Measurements from ENCODE around the gene DCDC2C.
"Not testable (repeated sequence)": the region's sequence is repeated elsewhere in the genome, so short reads cannot be mapped to it uniquely, and the experiment has no call there.

Gene DCDC2C

DNA sequence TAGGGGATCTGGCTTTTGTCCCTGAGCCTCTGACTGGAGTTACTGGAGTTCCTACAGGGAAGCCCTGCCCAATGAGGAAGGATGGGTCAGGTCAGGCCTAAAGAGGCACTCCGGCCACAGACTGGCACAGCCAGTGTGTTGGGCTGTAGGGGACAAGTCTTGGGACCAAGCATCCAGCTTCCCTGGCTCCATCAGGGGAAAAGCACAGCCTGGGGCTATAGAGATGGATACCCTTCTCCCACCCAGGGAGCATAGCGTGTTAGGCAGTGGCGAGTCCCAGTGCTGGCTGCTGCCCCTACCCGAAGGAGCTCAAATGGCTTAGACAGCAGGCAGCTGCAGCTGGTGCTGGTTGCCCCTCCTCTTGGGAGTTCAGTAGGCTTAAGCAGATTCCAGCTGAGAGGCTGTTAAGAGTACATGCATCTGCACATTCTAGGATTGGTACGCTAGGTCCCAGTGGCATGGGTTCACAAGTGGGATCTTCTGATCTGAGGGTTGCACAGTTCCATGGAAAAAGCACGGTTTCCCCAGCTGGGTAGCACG is 111.4 kb downstream of the DCDC2C start:
- DNase-seq (ENCODE audit: extremely low read depth in 1 of 2, low read depth in 1 of 2): no peak

DNA sequence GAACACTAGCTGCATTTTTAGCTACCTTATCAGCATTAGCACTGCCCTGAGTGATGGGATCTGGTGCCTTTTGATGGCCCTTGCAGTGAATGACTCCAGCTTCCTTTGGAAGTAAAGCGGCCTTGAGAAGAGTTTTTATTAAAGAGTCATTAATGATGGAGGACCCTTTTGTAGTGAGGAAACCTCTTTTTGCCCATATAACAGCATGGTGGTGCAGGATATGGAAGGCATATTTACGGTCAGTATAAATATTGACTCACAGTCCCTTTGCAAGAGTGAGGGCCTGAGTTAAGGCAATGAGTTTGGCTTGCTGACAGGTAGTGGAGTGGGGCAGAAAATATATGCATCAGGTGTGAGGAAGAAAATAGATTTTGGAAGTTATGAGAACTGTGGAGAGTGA is 113.8 kb downstream of the DCDC2C start:
- not testable (repeated sequence) for DNase-seq (ENCODE audit: extremely low read depth in 1 of 2, low read depth in 1 of 2)

DNA sequence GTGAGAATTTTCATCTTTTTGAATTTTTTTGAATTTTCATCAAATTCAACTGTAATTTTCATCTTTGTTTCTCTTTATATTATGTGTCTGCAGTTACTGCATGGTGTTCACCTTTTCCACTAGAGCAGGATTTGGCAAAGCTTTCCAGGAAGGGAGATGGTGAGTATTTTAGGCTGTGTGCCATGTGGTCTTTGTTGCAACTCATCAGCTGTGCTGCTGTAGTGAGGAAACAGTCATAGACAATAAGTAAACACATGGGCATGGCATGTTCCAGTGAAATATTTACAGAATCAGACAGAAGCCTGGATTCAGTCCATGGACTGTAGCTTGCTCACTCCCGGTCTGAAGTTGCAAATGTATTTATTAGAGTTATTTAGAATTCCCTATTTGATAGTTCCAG is 120.4 kb downstream of the DCDC2C start:
- no peak for DNase-seq (ENCODE audit: extremely low read depth in 1 of 2, low read depth in 1 of 2)

DNA sequence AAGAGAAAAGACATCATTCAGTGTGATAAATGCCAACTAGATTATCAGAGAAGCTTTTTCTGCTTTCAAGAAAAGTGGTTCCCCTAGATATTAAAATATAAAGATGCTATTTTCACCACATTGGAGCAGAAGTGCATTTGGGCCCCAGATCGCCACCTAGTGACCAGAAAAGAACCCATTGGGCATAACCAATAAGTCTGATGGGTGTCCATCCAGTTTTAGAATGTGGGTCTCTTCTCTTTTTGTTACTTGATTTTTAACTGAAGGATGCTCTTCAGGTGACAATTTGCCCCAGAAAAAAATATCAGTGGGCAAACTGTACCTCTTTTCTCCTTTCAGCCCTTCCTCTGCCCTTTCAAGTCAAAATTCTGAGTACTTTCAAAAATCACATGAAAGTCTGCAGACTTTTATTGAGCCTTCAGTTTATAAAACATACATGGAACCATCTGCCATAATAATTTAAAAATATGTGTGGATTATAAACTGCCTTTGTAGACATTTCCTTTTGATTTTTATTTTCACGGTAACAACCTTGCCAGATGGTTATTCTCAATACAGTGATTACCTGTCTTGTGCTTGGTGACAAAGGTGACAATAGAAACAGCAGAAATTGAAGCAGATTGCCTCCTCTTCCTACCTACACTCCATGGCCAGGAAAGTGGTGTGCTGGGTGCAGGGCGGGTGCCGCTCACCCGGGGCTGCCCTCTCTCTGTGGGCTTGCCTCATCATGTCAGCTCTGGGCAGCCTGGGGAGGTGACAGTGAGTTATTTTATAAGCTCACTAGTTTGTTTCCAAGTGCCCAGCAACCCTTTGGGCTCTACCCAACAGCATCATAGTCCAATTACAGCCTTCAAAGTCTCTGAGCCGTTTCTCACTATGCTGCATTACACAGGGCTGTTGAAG is 124.5 kb downstream of the DCDC2C start:
- no peak for DNase-seq (ENCODE audit: extremely low read depth in 1 of 2, low read depth in 1 of 2)

DNA sequence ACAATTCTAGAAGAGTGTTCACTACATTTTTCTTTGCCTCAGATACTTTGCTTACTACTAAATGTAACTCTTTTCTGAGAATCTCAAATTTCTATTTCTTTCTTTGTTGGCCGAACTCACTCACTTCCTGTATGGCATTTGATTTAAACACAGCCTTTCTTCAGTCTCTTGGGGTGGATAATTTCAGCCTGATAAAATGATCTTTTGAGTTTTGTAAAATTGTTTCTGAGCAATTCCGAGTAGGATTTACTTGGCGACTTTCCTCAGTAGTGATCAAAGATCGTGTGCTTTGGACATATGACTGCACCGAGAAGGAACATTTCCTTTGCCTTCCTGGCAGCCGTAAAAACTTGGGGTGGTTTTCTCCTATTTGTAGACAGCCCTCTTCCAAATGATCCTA is 127.4 kb downstream of the DCDC2C start:
- no peak for DNase-seq (ENCODE audit: extremely low read depth in 1 of 2, low read depth in 1 of 2)

DNA sequence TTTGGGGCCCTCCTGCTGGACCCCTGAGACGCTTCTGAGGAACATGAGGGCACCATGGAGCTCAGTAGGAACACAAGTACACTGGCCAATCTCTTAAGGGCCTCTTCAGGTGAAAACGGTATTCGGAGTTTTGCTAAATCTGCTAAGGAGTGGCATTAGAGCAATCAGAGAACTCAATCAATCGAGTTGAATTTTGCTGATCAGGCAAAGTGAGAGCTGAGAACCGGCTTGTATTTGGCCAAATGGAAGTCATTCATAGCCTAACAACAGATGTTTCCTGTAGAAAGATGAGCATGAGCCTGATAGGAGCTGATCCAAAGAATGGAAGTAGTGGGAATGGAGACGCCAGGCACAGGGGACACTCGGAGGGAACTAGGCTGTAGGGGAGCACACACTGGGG is 133.7 kb downstream of the DCDC2C start:
- DNase-seq (ENCODE audit: extremely low read depth in 1 of 2, low read depth in 1 of 2): no peak

- no peak for DNase-seq (ENCODE audit: extremely low read depth in 1 of 2, low read depth in 1 of 2)
These were observed 135.0 kb downstream of the DCDC2C start for GRCh38 chr2:3838348-3838747.

DNA sequence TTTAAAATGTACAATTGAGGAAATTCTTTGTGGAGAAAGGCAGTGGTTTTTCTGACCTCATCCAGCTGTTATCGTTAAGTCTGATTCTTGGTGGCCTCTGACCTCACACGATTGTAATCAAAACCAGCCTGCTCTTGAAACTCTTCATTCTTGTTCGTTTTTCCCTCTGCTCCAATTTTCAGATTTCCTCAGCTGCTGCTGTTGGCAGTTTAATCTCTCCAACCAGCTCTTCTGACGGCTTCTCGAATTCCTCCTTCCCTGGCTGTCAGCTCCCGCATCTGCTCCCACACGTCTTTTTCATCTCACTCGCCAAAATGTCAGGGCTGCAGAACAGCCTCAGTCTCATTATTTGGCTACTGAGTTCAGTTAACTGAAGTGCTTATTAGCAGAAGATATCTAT is 136.1 kb downstream of the DCDC2C start:
- no peak for DNase-seq (ENCODE audit: extremely low read depth in 1 of 2, low read depth in 1 of 2)

DNA sequence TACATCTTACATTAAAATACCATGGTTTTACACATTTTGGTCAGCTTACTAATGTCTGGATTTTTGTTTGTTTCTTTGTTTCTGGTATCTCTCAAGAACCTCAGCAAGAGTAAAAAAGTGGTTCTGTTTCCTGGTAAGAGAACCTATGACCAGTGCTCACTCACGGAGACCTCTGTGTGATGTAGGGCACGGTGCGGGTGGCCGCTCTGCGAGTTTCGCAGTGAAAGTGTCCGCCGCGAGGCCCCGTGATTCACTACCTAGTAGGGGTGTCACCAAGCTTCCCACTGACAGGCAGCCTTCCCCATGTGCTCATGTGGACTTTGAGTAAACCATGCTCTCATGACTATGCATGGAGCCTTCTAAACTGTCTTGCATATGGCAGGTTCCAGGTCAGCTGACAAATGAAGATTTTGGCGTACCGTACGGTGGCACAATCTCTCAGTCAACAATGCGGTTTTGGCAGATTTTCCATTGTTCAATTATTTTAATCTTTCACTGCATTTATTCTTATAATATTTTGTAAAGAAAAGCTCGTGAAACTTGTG is 137.3 kb downstream of the DCDC2C start:
- DNase-seq (ENCODE audit: extremely low read depth in 1 of 2, low read depth in 1 of 2): no peak

DNA sequence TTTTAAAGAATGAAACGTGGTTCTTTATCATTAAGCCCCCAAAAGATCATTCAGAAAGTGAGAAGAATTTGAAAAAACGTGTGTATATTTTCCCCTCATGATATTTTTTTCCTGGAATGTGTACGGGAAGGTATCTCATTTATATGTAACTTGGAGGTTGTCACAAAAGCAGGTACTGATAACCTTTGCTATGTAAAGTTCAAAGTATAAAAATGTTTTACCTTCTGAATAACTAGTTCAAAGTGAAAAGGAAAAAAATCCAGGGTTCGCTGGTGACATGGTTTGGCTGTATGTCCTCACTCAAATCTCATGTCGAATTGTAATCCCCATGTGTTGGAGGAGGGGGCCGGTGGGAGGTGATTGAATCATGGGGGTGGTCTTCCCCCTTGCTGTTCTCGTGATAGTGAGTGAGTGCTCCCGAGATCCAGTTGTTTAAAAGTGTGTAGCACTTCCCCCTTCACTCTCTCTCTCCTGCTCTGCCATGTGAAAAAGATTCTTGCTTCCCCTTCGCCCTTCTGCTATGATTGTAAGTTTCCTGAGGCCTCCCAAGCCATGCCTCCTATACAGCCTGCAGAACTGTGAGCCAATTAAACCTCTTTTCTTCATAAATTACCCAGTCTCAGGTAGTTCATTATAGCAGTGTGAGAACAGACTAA is 144.2 kb downstream of the DCDC2C start:
- no peak for DNase-seq (ENCODE audit: extremely low read depth in 1 of 2, low read depth in 1 of 2)

- no peak for DNase-seq (ENCODE audit: extremely low read depth in 1 of 2, low read depth in 1 of 2)
These were observed 145.4 kb downstream of the DCDC2C start for GRCh38 chr2:3848776-3849175.

DNA sequence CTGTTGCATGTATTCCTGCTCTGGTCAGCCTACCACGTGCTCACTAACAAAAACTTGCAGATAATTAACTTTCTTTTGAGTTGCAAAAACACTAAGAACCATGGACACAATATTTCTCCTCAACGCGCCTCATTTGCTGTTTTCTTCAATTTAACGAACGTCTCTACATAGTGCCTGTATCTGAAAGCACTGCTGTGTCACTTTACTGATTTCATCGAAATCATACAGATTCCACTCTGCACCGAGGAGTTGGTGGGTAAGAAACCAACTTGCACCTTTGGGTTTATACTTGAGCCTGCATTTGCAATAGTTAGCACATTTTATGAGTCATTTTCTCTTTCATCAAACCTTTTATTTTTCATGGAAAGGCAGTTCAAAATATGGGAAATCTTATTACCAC is 145.8 kb downstream of the DCDC2C start:
- DNase-seq (ENCODE audit: extremely low read depth in 1 of 2, low read depth in 1 of 2): no peak

DNA sequence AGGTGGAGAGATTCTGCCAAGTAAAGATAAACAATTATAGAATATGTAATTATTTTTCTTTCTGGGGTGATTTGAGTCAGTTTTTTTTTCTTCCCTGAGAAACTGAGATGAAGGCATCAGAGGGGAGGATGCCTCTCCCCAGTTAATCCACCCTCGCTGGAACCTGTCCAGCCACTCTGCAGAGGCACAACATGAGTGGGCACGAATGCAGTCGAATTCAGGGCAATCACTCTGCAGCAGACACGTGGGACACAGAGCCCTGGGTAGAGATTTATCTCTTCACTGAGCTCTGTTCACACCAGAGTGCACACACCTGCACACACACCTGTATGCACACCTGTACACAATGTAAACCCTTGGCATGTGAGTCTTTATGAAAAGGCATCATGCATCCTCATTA is 154.2 kb downstream of the DCDC2C start:
- no peak for DNase-seq (ENCODE audit: extremely low read depth in 1 of 2, low read depth in 1 of 2)

DNA sequence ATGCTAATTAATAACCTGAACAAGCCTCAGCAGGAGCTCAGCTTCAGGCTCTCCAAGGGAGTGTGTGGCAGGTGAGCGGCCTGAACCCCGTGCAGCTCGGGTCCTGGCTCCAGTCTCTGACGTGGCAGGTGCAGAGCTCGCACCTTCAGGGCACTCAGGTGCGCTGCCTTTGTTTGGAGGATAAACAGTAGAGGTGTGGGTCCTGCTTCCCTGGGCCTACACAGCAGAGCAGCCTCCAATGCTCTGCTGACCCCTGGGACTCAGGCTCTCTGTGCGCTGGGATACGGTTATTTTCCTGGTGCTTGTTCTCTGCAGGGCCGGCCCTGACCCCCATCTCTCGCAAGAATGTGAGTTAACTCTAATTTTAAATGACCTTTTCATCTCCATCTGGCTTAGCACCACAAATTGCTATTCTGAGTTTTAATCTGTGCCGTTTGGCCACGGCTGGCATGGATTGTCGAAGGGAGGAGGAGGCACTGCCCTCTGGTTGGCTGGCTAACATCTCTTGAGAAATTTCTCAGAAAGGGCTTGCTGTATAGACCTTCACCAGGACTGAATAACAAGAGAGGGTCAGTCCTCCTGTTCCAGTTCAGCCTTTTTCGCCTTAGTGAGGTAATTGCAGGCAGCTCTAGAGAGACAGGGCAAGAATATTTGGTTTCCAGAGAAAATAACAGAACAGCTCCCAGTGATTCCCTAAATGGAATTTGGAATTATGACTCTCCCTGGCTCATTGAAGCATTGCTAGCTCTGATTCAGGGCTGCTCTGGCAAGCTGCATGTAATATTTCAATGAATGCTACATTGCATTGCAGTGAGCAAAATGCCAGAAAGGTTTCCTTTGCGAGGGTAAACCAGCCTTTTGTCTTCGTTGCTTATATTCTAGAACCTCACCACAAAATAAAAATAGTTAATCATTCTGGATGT is 161.8 kb downstream of the DCDC2C start:
- DNase-seq (ENCODE audit: extremely low read depth in 1 of 2, low read depth in 1 of 2): no peak

- no peak for DNase-seq (ENCODE audit: extremely low read depth in 1 of 2, low read depth in 1 of 2)
These were observed 164.1 kb downstream of the DCDC2C start for GRCh38 chr2:3867469-3867868.

DNA sequence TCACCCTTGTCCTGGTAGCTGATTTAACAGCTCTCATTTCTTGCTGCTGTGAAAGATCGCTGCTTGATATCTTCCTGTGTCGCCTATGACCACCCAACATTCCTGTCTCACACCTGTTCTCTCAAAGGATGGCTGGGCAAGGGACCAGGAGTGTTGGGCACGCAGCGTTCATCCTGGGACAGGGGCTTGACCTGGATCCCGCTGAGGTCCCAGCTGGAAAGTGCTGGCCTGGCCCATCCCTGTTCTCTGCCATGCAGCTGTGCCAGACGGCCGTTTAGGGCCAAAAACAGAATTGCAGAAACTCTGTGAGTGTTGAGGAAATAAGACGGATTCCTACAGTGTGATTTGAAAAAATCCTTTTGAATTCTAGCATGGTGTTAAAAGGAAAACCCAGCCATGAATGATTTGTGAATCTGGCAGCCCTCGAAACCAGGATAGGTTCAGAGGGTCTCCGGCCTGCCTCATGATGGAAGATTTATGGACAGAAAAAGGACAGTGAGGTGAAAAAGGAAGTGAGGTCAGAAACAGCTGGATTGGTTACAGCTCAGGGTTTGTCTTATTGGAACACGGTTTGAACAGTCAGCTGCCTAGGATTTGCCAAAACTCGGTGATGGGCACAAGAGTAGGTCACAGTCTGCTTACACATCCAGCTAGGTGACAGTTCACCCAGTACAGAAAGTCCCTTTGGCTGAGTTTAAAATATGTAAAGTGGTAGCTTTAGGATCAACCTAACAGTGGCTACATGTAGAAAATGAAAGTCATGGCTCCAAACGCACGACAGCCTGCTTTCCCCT is 164.8 kb downstream of the DCDC2C start:
- no peak for DNase-seq (ENCODE audit: extremely low read depth in 1 of 2, low read depth in 1 of 2)

- DNase-seq (ENCODE audit: extremely low read depth in 1 of 2, low read depth in 1 of 2): no peak
These were observed 166.8 kb downstream of the DCDC2C start for GRCh38 chr2:3870222-3870621.

- DNase-seq (ENCODE audit: extremely low read depth in 1 of 2, low read depth in 1 of 2): no peak
These were observed 167.6 kb downstream of the DCDC2C start for GRCh38 chr2:3871002-3871401.

DNA sequence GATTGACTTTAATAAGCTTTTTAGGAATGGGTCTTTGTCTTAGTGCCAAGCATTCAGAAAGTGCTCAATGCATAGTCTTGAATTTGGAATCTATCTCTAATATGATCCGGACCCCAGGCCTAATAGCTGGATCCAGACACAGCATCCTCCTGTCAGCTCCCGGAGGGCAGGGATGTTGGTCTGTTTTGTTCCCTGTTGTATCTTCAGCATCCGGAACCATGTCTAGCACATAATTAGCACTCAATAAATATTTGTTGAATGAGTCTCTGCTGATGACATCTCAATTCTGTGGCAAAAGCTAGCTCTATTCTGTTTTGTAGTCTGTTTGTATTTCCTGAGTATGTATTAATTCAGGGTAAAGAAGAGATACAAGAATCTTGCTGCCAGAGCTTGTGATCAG is 169.1 kb downstream of the DCDC2C start:
- no peak for DNase-seq (ENCODE audit: extremely low read depth in 1 of 2, low read depth in 1 of 2)

DNA sequence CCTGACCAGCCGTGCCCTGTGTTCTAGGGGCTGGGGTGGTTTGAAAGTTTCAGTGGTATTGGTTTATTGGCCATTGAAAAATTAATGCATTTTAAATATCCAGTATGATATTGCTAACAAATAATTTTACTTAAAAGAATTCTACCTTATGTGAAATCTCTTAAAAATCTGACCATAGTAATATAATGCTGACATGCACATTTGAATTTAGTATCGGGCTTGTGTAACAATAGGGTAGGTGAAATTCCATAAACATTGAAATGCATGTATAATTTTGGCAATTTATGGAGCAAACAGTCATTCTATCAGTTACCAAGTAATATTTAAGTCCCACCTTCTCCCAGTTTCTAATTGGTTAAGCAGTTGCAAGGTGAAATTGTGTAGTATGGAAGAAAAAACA is 170.5 kb downstream of the DCDC2C start:
- DNase-seq (ENCODE audit: extremely low read depth in 1 of 2, low read depth in 1 of 2): no peak

Data from activated CD8-positive, alpha-beta memory T cell treated with anti-CD3 and anti-CD28 coated beads for 1 hour (primary cell).